SU-DHL-6 (cell line): ENCODE data around the gene SNX13.

ENCODE experiments used
- CTCF ChIP-seq: fragments of 200-600 bp; sonication (generic); IDR thresholded peaks from one replicate; pipeline ENCODE4 v1.5.1; 2017; ENCODE audit warnings: antibody characterized with exemption, mild to moderate bottlenecking, low read length, moderate library complexity; ENCODE audit not compliant: insufficient read depth, poor library complexity, severe bottlenecking
- EZH2phosphoT487 ChIP-seq: fragments of 200-600 bp; sonication (generic), shearing (Covaris generic); conservative IDR thresholded peaks from 2 replicates; pipeline ENCODE4 v1.6.1; 2018; ENCODE audit warnings: mild to moderate bottlenecking, antibody characterized with exemption, low read length, moderate library complexity, mixed read lengths

- no peak for TF ChIP-seq CTCF
- no peak for TF ChIP-seq EZH2phosphoT487
Measured at GRCh38 chr7:17844022-17844421, 96.3 kb downstream of the SNX13 start.
